Diencephalon (tissue), 1 donor: ENCODE results near the gene DDX50. TPM values are rescaled to one million over a fixed set of nuclear protein-coding genes. Genes with fewer than 3 reads are reported as not detected.

ENCODE experiments used
- small RNA-seq: library from RNA; depleted of rRNA; stranded (forward); fragments of <200 nt; gene quantifications from one replicate; pipeline ENCODE3, GENCODE V24; 2014
- total RNA-seq: library from RNA; depleted of rRNA; stranded (reverse); fragments of >200 nt; gene quantifications from one replicate; pipeline ENCODE4 v1.2.3, GENCODE V29; 2014

DDX50 gene
- total RNA-seq, result 47.7 TPM

GRCh38 chr10:68901105-68901927 lies at the start of gene DDX50:
Gene DDX50 (plus strand): TSS chr10:68901315. CDS start chr10:68901385, 70 bp downstream.

GRCh38 chr10:68955832-68956532 lies 54.9 kb downstream of the DDX50 start, which contains the start of gene DDX21:
Gene DDX21 (plus strand): TSS chr10:68956170. CDS start chr10:68956226, 56 bp downstream.

GRCh38 chr10:68988530-68989316 lies 87.6 kb downstream of the DDX50 start, which contains the start of gene KIFBP:
Gene KIFBP (plus strand): TSS chr10:68988803. CDS start chr10:68988833, 30 bp downstream.

Small RNA genes lying within 50 kb of the gene (small RNA-seq; reads per million reads assigned to genes)
- not detected for gene RNU6-571P

Other genes starting within 250 kb of the DDX50 start
- gene CCAR1, start 180.1 kb upstream of the DDX50 start, total RNA-seq, result 35.5 TPM
- gene STOX1, start 73.8 kb upstream of the DDX50 start, total RNA-seq, result 15.7 TPM
- 40.4 TPM for gene DDX21, start 54.9 kb downstream of the DDX50 start, total RNA-seq
- gene KIFBP, start 87.5 kb downstream of the DDX50 start, total RNA-seq, result 48.0 TPM
- gene SRGN, start 186.8 kb downstream of the DDX50 start, total RNA-seq, result 29.1 TPM
- gene VPS26A, start 222.9 kb downstream of the DDX50 start, total RNA-seq, result 49.8 TPM